ENCODE results near the gene PBX2. TPM values are rescaled to one million over a fixed set of nuclear protein-coding genes. Genes with fewer than 3 reads are reported as not detected.

PBX2 gene
- total RNA-seq, 1 donor from 2014 or later = 36.5 TPM

GRCh38 chr6:32154514-32155161 is 35.4 kb downstream of the PBX2 start:
- peak; percentile 63 for TF ChIP-seq CTCF (IDR thresholded peaks at IDR 0.05; ENCODE audit: borderline replicate concordance)
- intact Hi-C loops (cut with micrococcal nuclease) = no loop called here
- Histone ChIP-seq H3K27ac (replicated peaks) (peak overlapping the region; percentile 94), H3K27me3 (ENCODE audit: low read depth) (peaks cover 22% of the 10 kb centered on the region), H3K36me3 (peaks cover 36% of the 10 kb centered on the region), H3K4me1 (peaks cover 39% of the 10 kb centered on the region), H3K4me3 (peak overlapping the region; percentile 82), H3K9me3 (replicated peaks) (no peaks in the 10 kb centered on the region)
- peak; percentile 45 for DNase-seq

GRCh38 chr6:32153564-32154513 is 36.2 kb downstream of the PBX2 start, which contains the start of gene PPT2:
PPT2 (plus strand) TSS chr6:32154141; CDS start chr6:32154595, 454 bp downstream.
- Histone ChIP-seq H3K36me3 (peaks cover 32% of the 10 kb centered on the region), H3K27me3 (ENCODE audit: low read depth) (peaks cover 30% of the 10 kb centered on the region), H3K4me3 (peak within 1 kb of the TSS; percentile 82), H3K4me1 (peaks cover 39% of the 10 kb centered on the region), H3K9me3 (replicated peaks) (no peaks in the 10 kb centered on the region), H3K27ac (replicated peaks) (peak within 1 kb of the TSS; percentile 94)
- intact Hi-C loops (cut with micrococcal nuclease) = no loop called here
- TF ChIP-seq CTCF (IDR thresholded peaks at IDR 0.05; ENCODE audit: borderline replicate concordance) = peak; percentile 36
- peak; percentile 91 for DNase-seq

GRCh38 chr6:32152769-32153563 is 37.0 kb downstream of the PBX2 start:
- intact Hi-C loops (cut with micrococcal nuclease) = no loop called here

GRCh38 chr6:32151863-32152768 is 37.9 kb downstream of the PBX2 start, which contains the start of gene PRRT1:
PRRT1 (minus strand) TSS chr6:32151939; CDS start chr6:32151827, 112 bp downstream.
- TF ChIP-seq CTCF (IDR thresholded peaks at IDR 0.05; ENCODE audit: borderline replicate concordance) = no peak
- Histone ChIP-seq H3K9me3 (replicated peaks) (no peaks in the 10 kb centered on the region), H3K4me1 (peaks cover 39% of the 10 kb centered on the region), H3K27ac (replicated peaks) (peak within 1 kb of the TSS; percentile 94), H3K27me3 (ENCODE audit: low read depth) (peaks cover 47% of the 10 kb centered on the region), H3K36me3 (peaks cover 15% of the 10 kb centered on the region), H3K4me3 (peak within 1 kb of the TSS; percentile 82)
- intact Hi-C loops (cut with micrococcal nuclease) = no loop called here
- DNase-seq = no peak

More at GRCh38 chr6:32152769-32153563, 37.0 kb downstream of the PBX2 start:
- Histone ChIP-seq H3K4me3 (peak overlapping the region; percentile 82), H3K9me3 (replicated peaks) (no peaks in the 10 kb centered on the region), H3K27me3 (ENCODE audit: low read depth) (peaks cover 38% of the 10 kb centered on the region), H3K27ac (replicated peaks) (peak overlapping the region; percentile 94), H3K36me3 (peaks cover 24% of the 10 kb centered on the region), H3K4me1 (peaks cover 39% of the 10 kb centered on the region)
- TF ChIP-seq CTCF (IDR thresholded peaks at IDR 0.05; ENCODE audit: borderline replicate concordance) = no peak
- no peak for DNase-seq
